Astrocyte of the cerebellum (primary cell): ENCODE measurements around the gene CHID1.

Experiments
- DNase-seq: peaks from one replicate; pipeline ENCODE4 v3.0.0-alpha.2; 2011; ENCODE audit warnings: low read depth
- H3K4me3 ChIP-seq: 2 replicates; pipeline ENCODE4 v1.5.1; 2011; ENCODE audit warnings: mild to moderate bottlenecking, low read depth, low read length, moderate library complexity
- in situ Hi-C: cut with HindIII; loops from 2 replicates; pipeline ENCODE4 v1.10.0; 2017; ENCODE audit warnings: low sequenced_read_pairs
- TF ChIP-seq, protein P1 (sequence below): IDR thresholded peaks from 2 replicates; pipeline ENCODE4 v1.5.1; 2012; ENCODE audit warnings: low read length, low read depth, moderate library complexity, mild to moderate bottlenecking; ENCODE audit errors: missing control alignments

Gene CHID1

GRCh38 chr11:855330-855674 is 55.3 kb downstream of the CHID1 start:
- TF ChIP-seq, protein P1, sequence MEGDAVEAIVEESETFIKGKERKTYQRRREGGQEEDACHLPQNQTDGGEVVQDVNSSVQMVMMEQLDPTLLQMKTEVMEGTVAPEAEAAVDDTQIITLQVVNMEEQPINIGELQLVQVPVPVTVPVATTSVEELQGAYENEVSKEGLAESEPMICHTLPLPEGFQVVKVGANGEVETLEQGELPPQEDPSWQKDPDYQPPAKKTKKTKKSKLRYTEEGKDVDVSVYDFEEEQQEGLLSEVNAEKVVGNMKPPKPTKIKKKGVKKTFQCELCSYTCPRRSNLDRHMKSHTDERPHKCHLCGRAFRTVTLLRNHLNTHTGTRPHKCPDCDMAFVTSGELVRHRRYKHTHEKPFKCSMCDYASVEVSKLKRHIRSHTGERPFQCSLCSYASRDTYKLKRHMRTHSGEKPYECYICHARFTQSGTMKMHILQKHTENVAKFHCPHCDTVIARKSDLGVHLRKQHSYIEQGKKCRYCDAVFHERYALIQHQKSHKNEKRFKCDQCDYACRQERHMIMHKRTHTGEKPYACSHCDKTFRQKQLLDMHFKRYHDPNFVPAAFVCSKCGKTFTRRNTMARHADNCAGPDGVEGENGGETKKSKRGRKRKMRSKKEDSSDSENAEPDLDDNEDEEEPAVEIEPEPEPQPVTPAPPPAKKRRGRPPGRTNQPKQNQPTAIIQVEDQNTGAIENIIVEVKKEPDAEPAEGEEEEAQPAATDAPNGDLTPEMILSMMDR = no peak
- H3K4me3 ChIP-seq = no peak overlapping the region

GRCh38 chr11:854601-855329 is 55.8 kb downstream of the CHID1 start:
- TF ChIP-seq, protein P1 = no peak
- no peak for DNase-seq
- in situ Hi-C loops = no loop called here
- H3K4me3 ChIP-seq = no peak overlapping the region

More at GRCh38 chr11:855330-855674, 55.3 kb downstream of the CHID1 start:
- no peak for DNase-seq
- in situ Hi-C loops = no loop called here

- in situ Hi-C loops = no loop called here
- no peak for DNase-seq
- TF ChIP-seq, protein P1 = no peak
- no peak overlapping the region for H3K4me3 ChIP-seq
Measured at GRCh38 chr11:853682-854448, 56.7 kb downstream of the CHID1 start.

DNA sequence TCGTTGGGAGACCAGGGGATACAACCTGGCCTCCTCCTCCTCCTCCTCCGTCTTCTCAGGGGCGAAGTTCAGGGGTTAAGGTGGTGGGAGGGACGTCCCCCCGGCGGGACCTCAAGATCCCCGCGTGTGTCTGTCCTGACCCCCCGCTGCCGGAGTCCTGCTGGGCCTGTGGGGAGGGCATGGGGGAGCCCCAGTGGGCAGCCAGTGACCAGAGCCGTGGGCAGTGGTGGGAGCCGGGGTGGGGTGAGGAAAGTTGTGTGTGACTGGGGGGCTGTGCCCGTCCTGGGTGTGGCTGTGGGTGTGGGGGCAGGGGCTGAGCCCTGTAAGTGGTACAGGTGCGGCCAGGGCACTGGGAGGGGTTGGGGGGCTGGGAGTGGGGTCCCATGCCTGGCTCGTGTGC is 57.8 kb downstream of the CHID1 start:
- no peak for DNase-seq
- TF ChIP-seq, protein P1 = no peak
- in situ Hi-C loops = no loop called here
- no peak overlapping the region for H3K4me3 ChIP-seq

DNA sequence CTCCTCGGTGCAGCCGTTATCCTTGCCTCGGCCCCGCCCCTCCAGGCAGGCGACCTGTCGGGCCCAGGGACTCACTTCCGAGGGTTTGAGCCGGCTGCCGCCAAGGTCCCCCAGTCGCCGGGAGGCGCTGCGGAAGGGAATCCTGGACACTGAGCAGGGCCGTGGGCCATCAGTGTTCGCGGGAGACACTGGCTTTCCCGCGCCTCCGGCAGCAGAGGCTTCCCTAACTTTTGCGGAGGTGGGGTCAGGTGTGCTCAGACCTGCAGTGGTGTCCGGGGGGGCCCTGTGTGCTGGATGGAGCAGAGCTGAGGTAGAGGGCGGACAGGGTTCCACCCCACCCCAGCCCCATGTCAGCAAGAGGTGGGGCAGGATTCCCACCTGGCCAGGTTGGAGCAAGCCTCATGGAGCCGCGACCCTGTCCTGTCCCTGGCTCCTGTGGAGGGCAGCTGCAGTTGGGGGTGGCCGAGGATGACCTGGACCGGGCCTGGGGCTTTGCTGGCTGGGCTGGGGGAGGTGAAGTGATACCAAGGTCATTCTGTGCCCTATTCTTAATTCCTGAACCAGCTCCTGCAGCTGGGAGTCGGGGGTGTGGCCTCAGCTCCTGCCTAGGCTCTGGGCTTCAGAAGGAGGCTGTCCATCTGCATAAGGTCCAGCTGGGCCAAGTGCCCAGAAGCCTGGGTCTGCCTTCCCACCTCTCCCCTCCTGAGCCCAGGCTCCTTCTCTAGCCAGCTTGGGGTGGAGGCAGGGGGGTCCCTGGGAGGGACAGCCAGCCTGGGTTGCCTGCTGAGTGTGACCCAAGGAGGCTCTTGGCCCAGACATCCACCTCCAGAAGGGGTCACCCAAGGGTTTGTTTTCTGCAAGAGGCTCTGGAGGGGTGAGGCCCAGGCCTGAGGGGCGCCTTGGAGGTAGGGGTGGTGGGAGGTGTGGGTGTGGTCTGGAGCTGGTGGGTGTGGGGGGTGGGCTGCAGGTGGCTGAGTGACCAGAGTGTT is 59.5 kb downstream of the CHID1 start:
- TF ChIP-seq, protein P1 = peak; percentile 6
- no peak for DNase-seq
- H3K4me3 ChIP-seq = peak overlapping the region; percentile 49
- in situ Hi-C loops = no loop called here
